ENCODE results near the gene POLDIP3. TPM values are rescaled to one million over a fixed set of nuclear protein-coding genes. Genes with fewer than 3 reads are reported as not detected.
A peak's percentile ranks its signal among the peaks of the same experiment; 100 is the strongest.

Gene POLDIP3
- total RNA-seq = 77.8 and 77.9 TPM in 2 replicates
- long read RNA-seq, transcript POLDIP3-203 (8 exons, 3,323 nt) = minor isoform, 25 of 386 reads
- long read RNA-seq, transcript POLDIP3-201 (9 exons, 3,441 nt) = major isoform, 274 of 386 reads
- long read RNA-seq, partial matches to known transcripts = 28 of 386 reads
- long read RNA-seq, other reads (novel, unspliced or antisense) = 59 of 386 reads

- H3K4me3 Mint-ChIP-seq (ENCODE audit: unreplicated experiment) = peak within 1 kb of the TSS; percentile 92
- peak within 1 kb of the TSS; percentile 100 for H3K27ac Mint-ChIP-seq (ENCODE audit: unreplicated experiment)
- TF ChIP-seq CTCF (IDR thresholded peaks at IDR 0.05) = peak; percentile 30
- no peaks in the 10 kb centered on the region for H3K9me3 Mint-ChIP-seq (ENCODE audit: unreplicated experiment)
- peaks cover 13% of the 10 kb centered on the region for H3K36me3 Mint-ChIP-seq (ENCODE audit: unreplicated experiment)
- peaks cover 68% of the 10 kb centered on the region for H3K4me1 Mint-ChIP-seq (ENCODE audit: unreplicated experiment)
- no peaks in the 10 kb centered on the region for H3K27me3 Mint-ChIP-seq (ENCODE audit: unreplicated experiment)
- DNase-seq (ENCODE audit: extremely low spot score, unreplicated experiment) = peak; percentile 100
Observed at GRCh38 chr22:42614312-42615091, at the start of gene POLDIP3. POLDIP3 (minus strand) TSS chr22:42614883; CDS start chr22:42614857, 26 bp downstream.

- peak; percentile 95 for DNase-seq (ENCODE audit: extremely low spot score, unreplicated experiment)
- Mint-ChIP-seq H3K4me3 (ENCODE audit: unreplicated experiment) (peak overlapping the region; percentile 62), H3K27ac (ENCODE audit: unreplicated experiment) (no peak overlapping the region), H3K4me1 (ENCODE audit: unreplicated experiment) (peaks cover 8% of the 10 kb centered on the region), H3K36me3 (ENCODE audit: unreplicated experiment) (no peaks in the 10 kb centered on the region), H3K9me3 (ENCODE audit: unreplicated experiment) (no peaks in the 10 kb centered on the region), H3K27me3 (ENCODE audit: unreplicated experiment) (no peaks in the 10 kb centered on the region)
- peak; percentile 91 for TF ChIP-seq CTCF (IDR thresholded peaks at IDR 0.05)
Observed at GRCh38 chr22:42661985-42662831, 47.5 kb upstream of the POLDIP3 start.

GRCh38 chr22:42656578-42656977 is 41.9 kb upstream of the POLDIP3 start:
- H3K27me3 Mint-ChIP-seq (ENCODE audit: unreplicated experiment) = no peaks in the 10 kb centered on the region
- no peaks in the 10 kb centered on the region for H3K9me3 Mint-ChIP-seq (ENCODE audit: unreplicated experiment)
- H3K36me3 Mint-ChIP-seq (ENCODE audit: unreplicated experiment) = no peaks in the 10 kb centered on the region
- no peak for TF ChIP-seq CTCF (IDR thresholded peaks at IDR 0.05)
- peaks cover 7% of the 10 kb centered on the region for H3K4me1 Mint-ChIP-seq (ENCODE audit: unreplicated experiment)
- DNase-seq (ENCODE audit: extremely low spot score, unreplicated experiment) = no peak
- H3K27ac Mint-ChIP-seq (ENCODE audit: unreplicated experiment) = no peak overlapping the region
- H3K4me3 Mint-ChIP-seq (ENCODE audit: unreplicated experiment) = no peak overlapping the region

- H3K9me3 Mint-ChIP-seq (ENCODE audit: unreplicated experiment) = no peaks in the 10 kb centered on the region
- H3K27me3 Mint-ChIP-seq (ENCODE audit: unreplicated experiment) = no peaks in the 10 kb centered on the region
Observed at GRCh38 chr22:42655693-42656092, 41.0 kb upstream of the POLDIP3 start.

More at GRCh38 chr22:42655693-42656092, 41.0 kb upstream of the POLDIP3 start:
- Mint-ChIP-seq H3K27ac (ENCODE audit: unreplicated experiment) (no peak overlapping the region), H3K36me3 (ENCODE audit: unreplicated experiment) (no peaks in the 10 kb centered on the region), H3K4me1 (ENCODE audit: unreplicated experiment) (peaks cover 7% of the 10 kb centered on the region), H3K4me3 (ENCODE audit: unreplicated experiment) (no peak overlapping the region)
- TF ChIP-seq CTCF (IDR thresholded peaks at IDR 0.05) = no peak
- no peak for DNase-seq (ENCODE audit: extremely low spot score, unreplicated experiment)

Data from osteocyte (in vitro differentiated cells).